Uterus (tissue), 2 donors: Measurements from ENCODE around the gene IGFL1.

Source experiments
- CTCF ChIP-seq, 4 experiments: fragments of 200-600 bp in 2 of 4; fragments of 450-650 bp in 2 of 4; sonication (generic) in 2 of 4; IDR thresholded peaks; one replicate each; pipeline ENCODE4 v1.5.1; 2016 to 2019; ENCODE audit warnings: antibody characterized with exemption in 4 of 4, mild to moderate bottlenecking in 2 of 4, moderate library complexity in 1 of 4
- POLR2A ChIP-seq, 2 donors: fragments of 450-650 bp; IDR thresholded peaks; one replicate each; pipeline ENCODE4 v1.6.1; 2016; ENCODE audit warnings: antibody characterized with exemption in 2 of 2, mild to moderate bottlenecking in 1 of 2, moderate library complexity in 1 of 2

GRCh38 chr19:46220038-46220615, 9.4 kb upstream of the IGFL1 start:
- TF ChIP-seq POLR2A (IDR thresholded peaks at IDR 0.05), result no peak
- no peak for TF ChIP-seq CTCF (IDR thresholded peaks at IDR 0.05)
